ENCODE results near the gene WDR27. TPM values are rescaled to one million over a fixed set of nuclear protein-coding genes. Genes with fewer than 3 reads are reported as not detected.

WDR27 gene
- total RNA-seq, 3 donors from 2014 or later = 30.9 to 60.5 (median 49.1) TPM

DNA sequence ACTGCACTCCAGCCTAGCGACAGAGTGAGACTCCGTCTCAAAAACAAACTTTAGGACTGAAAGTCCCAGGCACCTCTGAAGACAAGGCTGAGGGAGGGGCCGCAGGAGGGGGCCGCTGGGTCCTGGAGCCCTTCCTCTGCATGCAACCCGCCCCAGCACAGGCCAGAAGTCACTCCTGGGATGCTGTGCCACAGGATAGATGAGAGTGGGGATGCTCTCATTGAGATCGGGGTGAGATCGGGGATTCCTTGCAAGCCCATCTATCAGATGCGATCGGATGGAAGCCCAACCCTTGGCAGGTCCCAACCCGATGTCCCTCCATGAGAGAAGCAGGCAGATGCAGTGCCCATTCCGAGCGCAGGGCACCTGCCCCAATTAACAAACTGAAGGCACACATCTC, 66.5 kb downstream of the WDR27 start:
- intact Hi-C loops (cut with DNase I, micrococcal nuclease) = no loop called here
- ATAC-seq (no peak), DNase-seq (no peak)
- no peaks in the 10 kb centered on the region for H3K36me3 ChIP-seq (ENCODE audit: low read depth)
- no peaks in the 10 kb centered on the region for H3K4me1 ChIP-seq (ENCODE audit: low read depth)
- H3K9me3 ChIP-seq = no peaks in the 10 kb centered on the region
- TF ChIP-seq, protein P1, sequence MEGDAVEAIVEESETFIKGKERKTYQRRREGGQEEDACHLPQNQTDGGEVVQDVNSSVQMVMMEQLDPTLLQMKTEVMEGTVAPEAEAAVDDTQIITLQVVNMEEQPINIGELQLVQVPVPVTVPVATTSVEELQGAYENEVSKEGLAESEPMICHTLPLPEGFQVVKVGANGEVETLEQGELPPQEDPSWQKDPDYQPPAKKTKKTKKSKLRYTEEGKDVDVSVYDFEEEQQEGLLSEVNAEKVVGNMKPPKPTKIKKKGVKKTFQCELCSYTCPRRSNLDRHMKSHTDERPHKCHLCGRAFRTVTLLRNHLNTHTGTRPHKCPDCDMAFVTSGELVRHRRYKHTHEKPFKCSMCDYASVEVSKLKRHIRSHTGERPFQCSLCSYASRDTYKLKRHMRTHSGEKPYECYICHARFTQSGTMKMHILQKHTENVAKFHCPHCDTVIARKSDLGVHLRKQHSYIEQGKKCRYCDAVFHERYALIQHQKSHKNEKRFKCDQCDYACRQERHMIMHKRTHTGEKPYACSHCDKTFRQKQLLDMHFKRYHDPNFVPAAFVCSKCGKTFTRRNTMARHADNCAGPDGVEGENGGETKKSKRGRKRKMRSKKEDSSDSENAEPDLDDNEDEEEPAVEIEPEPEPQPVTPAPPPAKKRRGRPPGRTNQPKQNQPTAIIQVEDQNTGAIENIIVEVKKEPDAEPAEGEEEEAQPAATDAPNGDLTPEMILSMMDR (IDR thresholded peaks at IDR 0.05) = no peak
- no peak overlapping the region for H3K4me3 ChIP-seq

DNA sequence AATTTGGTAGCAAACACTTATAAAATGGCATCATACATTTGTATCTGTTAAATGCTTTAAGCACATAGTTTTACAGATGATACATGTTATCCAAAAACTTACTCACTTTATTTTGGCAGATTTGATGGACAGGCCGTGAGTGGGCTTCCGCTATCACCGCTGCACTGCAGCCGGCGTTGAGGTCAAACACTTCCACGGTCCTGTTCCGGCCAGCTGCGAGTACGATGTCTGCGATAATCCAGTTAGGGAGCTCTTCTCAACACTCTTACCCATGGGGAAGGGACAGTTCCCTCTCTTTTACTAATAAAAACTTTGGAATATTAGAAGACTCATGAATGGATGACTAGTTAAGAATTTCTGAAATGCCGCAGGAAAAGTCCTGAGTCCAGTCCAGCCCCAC, 69.0 kb downstream of the WDR27 start:
- no peak for ATAC-seq
- Histone ChIP-seq H3K9me3 (no peaks in the 10 kb centered on the region), H3K36me3 (ENCODE audit: low read depth) (no peaks in the 10 kb centered on the region)

DNA sequence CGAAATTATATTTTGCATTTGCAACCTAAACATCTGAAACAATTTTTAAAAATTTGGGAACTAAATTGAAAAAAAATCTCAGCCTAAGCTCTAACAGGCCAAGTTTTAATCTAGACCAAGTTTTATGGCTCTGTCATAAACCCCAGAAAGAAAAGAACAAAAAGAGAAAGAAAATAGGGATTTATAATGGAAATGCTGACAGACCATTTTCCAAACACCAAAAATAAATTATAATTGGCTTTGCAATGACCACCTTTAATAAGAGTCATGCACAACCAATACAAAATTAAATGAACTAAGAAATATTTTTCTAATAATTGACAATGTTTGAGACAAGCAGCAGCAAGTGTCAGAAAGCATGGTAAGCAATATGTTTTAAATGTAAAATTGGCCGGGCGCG, 72.6 kb downstream of the WDR27 start:
- TF ChIP-seq, protein P1 (IDR thresholded peaks at IDR 0.05) = no peak
- H3K4me3 ChIP-seq = no peak overlapping the region
- no peak for ATAC-seq
- no peak for DNase-seq
- no peaks in the 10 kb centered on the region for H3K36me3 ChIP-seq (ENCODE audit: low read depth)
- intact Hi-C loops (cut with DNase I, micrococcal nuclease) = no loop called here
- no peaks in the 10 kb centered on the region for H3K9me3 ChIP-seq
- no peaks in the 10 kb centered on the region for H3K4me1 ChIP-seq (ENCODE audit: low read depth)

More for the DNA sequence above, 69.0 kb downstream of the WDR27 start:
- TF ChIP-seq, protein P1 (IDR thresholded peaks at IDR 0.05) = no peak
- intact Hi-C loops (cut with DNase I, micrococcal nuclease) = no loop called here
- DNase-seq = no peak
- H3K4me3 ChIP-seq = no peak overlapping the region
- H3K4me1 ChIP-seq (ENCODE audit: low read depth) = no peaks in the 10 kb centered on the region

DNA sequence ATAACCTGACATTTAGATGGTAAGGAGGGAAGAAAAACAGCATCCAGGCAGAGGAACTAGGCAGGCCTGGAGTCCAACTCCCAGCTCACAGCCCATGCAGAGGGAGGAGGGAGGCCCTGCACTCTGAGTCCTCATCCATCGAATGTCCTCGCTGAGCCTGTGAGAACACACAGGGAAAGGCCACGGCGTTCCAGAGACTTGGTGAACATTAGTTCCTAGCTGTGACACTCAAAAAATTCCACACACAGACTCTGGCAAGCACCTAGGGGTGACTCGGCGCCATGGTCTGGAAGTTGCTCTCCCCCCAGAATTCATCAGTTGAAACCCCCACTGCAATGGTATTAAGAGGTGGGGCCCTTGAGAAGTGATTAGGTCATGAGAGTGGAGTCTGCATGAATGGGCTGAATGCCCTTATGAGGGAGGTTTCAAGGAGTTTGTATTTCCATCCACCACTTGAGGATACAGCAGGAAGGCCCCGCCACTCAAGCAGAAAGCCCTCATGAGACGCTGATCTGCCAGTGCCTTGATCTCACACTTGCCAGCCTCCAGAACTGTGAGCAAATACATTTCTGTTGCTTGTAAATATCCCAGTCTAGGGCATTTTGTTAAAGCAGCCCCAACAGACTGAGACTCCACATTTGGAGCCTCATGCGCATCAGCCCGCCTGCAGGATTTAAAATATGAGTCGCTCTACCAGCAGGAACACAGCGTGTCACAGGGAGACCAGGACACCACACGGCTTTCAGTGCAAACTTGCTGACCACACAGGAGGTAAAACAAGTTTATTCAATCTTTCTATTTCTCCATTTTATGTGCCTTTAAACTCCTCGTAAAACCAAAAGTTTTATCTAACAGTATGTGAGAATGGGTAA, 73.9 kb downstream of the WDR27 start:
- no peak overlapping the region for H3K4me3 ChIP-seq
- ATAC-seq = no peak
- H3K4me1 ChIP-seq (ENCODE audit: low read depth) = no peaks in the 10 kb centered on the region
- DNase-seq = no peak
- H3K9me3 ChIP-seq = no peaks in the 10 kb centered on the region
- H3K36me3 ChIP-seq (ENCODE audit: low read depth) = no peaks in the 10 kb centered on the region
- TF ChIP-seq, protein P1 (IDR thresholded peaks at IDR 0.05) = no peak
- intact Hi-C loops (cut with DNase I, micrococcal nuclease) = no loop called here

GRCh38 chr6:169626649-169627048, 75.2 kb downstream of the WDR27 start:
- no peak for DNase-seq
- Histone ChIP-seq H3K4me1 (ENCODE audit: low read depth) (no peaks in the 10 kb centered on the region), H3K36me3 (ENCODE audit: low read depth) (no peaks in the 10 kb centered on the region), H3K4me3 (no peak overlapping the region), H3K9me3 (no peaks in the 10 kb centered on the region)
- TF ChIP-seq, protein P1 (IDR thresholded peaks at IDR 0.05) = no peak
- no peak for ATAC-seq
- intact Hi-C loops (cut with DNase I, micrococcal nuclease) = no loop called here

All from mucosa of descending colon (tissue), 3 donors.